Omental fat pad (tissue), 4 donors: Measurements from ENCODE around the gene ELFN1. TPM values are rescaled to one million over a fixed set of nuclear protein-coding genes. Genes with fewer than 3 reads are reported as not detected.

ENCODE experiments used
- ATAC-seq: fragments of 150-250 bp; one replicate; pipeline ENCODE4 v1.9.1; 2016; ENCODE audit warnings: mild to moderate bottlenecking, moderate library complexity; ENCODE audit not compliant: low FRiP score
- DNase-seq: peaks from one replicate; pipeline ENCODE4 v3.0.0-alpha.2; 2019; ENCODE audit warnings: low spot score
- total RNA-seq, 4 donors: library from RNA; depleted of rRNA; stranded (reverse); fragments of >200 nt; gene quantifications; one replicate each; pipeline ENCODE4 v1.1.0, GENCODE V29; 2016
- TF ChIP-seq, protein P1 (sequence below), 3 donors: fragments of 450-650 bp; IDR thresholded peaks; one replicate each; pipeline ENCODE4 v1.5.1; 2016 to 2017; ENCODE audit warnings: antibody characterized with exemption in 3 of 3, mild to moderate bottlenecking in 3 of 3, moderate library complexity in 2 of 3

ELFN1 gene
- total RNA-seq, 4 donors from 2014 or later, result 3.8 to 6.0 (median 4.1) TPM

GRCh38 chr7:1646957-1647891 lies 22.9 kb upstream of the ELFN1 start:
- DNase-seq, result no peak
- TF ChIP-seq, protein P1, sequence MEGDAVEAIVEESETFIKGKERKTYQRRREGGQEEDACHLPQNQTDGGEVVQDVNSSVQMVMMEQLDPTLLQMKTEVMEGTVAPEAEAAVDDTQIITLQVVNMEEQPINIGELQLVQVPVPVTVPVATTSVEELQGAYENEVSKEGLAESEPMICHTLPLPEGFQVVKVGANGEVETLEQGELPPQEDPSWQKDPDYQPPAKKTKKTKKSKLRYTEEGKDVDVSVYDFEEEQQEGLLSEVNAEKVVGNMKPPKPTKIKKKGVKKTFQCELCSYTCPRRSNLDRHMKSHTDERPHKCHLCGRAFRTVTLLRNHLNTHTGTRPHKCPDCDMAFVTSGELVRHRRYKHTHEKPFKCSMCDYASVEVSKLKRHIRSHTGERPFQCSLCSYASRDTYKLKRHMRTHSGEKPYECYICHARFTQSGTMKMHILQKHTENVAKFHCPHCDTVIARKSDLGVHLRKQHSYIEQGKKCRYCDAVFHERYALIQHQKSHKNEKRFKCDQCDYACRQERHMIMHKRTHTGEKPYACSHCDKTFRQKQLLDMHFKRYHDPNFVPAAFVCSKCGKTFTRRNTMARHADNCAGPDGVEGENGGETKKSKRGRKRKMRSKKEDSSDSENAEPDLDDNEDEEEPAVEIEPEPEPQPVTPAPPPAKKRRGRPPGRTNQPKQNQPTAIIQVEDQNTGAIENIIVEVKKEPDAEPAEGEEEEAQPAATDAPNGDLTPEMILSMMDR (IDR thresholded peaks at IDR 0.05), result no peak
- no peak for ATAC-seq

- TF ChIP-seq, protein P1 (IDR thresholded peaks at IDR 0.05), result no peak
- no peak for ATAC-seq
- no peak for DNase-seq
Observed at GRCh38 chr7:1647961-1648672, 22.0 kb upstream of the ELFN1 start.

DNA sequence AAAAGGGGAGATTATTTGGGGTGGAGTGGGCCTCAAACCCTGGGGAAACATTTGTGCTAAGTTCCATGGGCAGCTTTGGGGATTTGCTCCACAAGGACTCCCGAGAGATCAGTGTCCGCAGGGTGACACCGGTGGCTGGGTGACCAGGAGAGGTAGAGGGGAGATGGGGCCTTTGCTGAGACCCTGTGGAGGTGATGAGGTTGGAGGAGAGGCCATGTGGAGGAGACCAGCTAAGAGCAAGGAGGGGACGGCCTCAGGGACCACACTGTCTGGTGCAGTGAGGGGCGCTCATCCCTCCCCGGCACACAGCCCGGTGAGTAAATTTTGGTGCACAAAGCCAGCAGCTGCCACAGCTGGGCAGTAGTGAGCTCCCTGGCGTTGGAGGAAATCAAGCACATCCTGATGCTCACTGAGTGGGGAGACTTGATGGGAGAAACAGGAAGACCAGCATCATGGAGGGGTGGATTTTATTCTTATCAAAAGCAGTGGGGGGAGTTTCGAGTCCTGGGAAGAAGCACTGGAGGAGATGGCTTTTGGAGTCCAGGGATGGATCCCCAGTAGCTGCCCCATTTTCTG lies 20.2 kb upstream of the ELFN1 start:
- no peak for DNase-seq
- TF ChIP-seq, protein P1 (IDR thresholded peaks at IDR 0.05), result no peak
- no peak for ATAC-seq

- ATAC-seq (no peak), DNase-seq (no peak)
Observed at GRCh38 chr7:1650363-1651030, 19.6 kb upstream of the ELFN1 start.

DNA sequence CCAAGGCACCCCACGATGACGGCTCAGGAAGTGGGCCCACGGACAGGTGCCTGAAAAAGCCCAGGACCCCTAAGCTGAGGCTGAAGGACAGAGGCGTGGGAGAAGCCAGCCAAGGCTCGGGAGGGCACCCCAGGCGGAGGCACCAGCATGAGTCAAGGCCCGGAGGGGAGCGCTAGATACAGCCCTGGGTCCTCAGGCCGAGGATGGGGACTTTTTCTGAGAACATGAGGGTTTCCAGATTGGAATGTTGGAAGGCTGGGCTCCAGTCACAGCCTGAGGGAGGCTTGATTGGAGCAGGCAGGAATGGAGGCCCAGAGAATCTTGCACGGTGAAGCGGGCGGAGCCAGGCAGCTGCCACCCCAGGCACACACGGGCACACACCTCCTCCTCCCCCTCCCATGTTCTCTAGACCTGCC lies 19.0 kb upstream of the ELFN1 start:
- no peak for DNase-seq
- TF ChIP-seq, protein P1 (IDR thresholded peaks at IDR 0.05), result no peak

More at GRCh38 chr7:1650363-1651030, 19.6 kb upstream of the ELFN1 start:
- TF ChIP-seq, protein P1 (IDR thresholded peaks at IDR 0.05), result no peak

GRCh38 chr7:1651891-1652290 lies 18.2 kb upstream of the ELFN1 start:
- no peak for DNase-seq
- ATAC-seq, result no peak
- TF ChIP-seq, protein P1 (IDR thresholded peaks at IDR 0.05), result no peak

More for the DNA sequence above, 19.0 kb upstream of the ELFN1 start:
- ATAC-seq, result no peak
